Measurements from ENCODE around the gene PLIN3.

DNA sequence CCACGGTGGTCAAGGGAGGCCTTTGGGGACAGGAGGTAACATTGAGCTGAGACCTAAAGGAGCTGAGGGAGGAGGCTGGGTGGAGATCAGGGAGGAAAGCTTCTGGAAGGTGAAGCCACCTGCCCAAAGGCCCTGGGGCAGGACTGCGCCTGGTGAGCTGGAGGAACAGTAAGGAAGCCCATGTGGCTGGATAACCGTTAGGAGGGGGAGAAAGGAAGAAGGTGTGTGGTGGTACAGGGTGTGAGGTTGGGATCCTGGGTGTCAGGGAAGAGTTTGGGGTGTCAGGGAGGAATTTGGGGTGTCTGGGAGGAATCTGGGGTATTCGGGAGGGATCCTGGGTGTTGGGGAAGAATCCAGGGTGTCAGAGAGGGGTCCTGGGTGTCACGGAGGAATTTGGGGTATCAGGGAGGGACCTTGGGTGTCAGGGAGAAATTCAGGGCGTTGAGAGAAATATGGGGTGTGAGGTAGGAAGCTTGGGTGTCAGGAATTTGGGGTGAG, 36.6 kb downstream of the PLIN3 start:
- TF ChIP-seq POLR2A (IDR thresholded peaks at IDR 0.05) = no peak
- TF ChIP-seq, protein P1, sequence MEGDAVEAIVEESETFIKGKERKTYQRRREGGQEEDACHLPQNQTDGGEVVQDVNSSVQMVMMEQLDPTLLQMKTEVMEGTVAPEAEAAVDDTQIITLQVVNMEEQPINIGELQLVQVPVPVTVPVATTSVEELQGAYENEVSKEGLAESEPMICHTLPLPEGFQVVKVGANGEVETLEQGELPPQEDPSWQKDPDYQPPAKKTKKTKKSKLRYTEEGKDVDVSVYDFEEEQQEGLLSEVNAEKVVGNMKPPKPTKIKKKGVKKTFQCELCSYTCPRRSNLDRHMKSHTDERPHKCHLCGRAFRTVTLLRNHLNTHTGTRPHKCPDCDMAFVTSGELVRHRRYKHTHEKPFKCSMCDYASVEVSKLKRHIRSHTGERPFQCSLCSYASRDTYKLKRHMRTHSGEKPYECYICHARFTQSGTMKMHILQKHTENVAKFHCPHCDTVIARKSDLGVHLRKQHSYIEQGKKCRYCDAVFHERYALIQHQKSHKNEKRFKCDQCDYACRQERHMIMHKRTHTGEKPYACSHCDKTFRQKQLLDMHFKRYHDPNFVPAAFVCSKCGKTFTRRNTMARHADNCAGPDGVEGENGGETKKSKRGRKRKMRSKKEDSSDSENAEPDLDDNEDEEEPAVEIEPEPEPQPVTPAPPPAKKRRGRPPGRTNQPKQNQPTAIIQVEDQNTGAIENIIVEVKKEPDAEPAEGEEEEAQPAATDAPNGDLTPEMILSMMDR (IDR thresholded peaks at IDR 0.05) = no peak
